ENCODE results near the gene ADAMTS3. TPM values are rescaled to one million over a fixed set of nuclear protein-coding genes. Genes with fewer than 3 reads are reported as not detected.
A peak's percentile ranks its signal among the peaks of the same experiment; 100 is the strongest.
"Not testable (repeated sequence)": the region's sequence is repeated elsewhere in the genome, so short reads cannot be mapped to it uniquely, and the experiment has no call there.

Gene ADAMTS3
- total RNA-seq, 1 donor from 2014 or later: 2.3 TPM

- peak; percentile 42 for ATAC-seq
- intact Hi-C loops (cut with DNase I): no loop called here
- no peak for DNase-seq (ENCODE audit: low spot score)
Observed at GRCh38 chr4:72555377-72555831, 13.6 kb downstream of the ADAMTS3 start.

- no peak for ATAC-seq
- intact Hi-C loops (cut with DNase I): no loop called here
- no peak for DNase-seq (ENCODE audit: low spot score)
Observed at GRCh38 chr4:72553540-72554337, 15.3 kb downstream of the ADAMTS3 start.

- no peak for DNase-seq (ENCODE audit: low spot score)
- intact Hi-C loops (cut with DNase I): no loop called here
- no peak for ATAC-seq
Observed at GRCh38 chr4:72552447-72552846, 16.6 kb downstream of the ADAMTS3 start.

GRCh38 chr4:72546456-72546855 is 22.6 kb downstream of the ADAMTS3 start:
- intact Hi-C loops (cut with DNase I): no loop called here
- DNase-seq (ENCODE audit: low spot score) (no peak), ATAC-seq (peak; percentile 48)

GRCh38 chr4:72540694-72541093 is 28.3 kb downstream of the ADAMTS3 start:
- intact Hi-C loops (cut with DNase I); DNase-seq (ENCODE audit: low spot score); ATAC-seq: not testable (repeated sequence)

GRCh38 chr4:72538006-72538405 is 31.0 kb downstream of the ADAMTS3 start:
- intact Hi-C loops (cut with DNase I): no loop called here
- DNase-seq (ENCODE audit: low spot score) (no peak), ATAC-seq (no peak)

- DNase-seq (ENCODE audit: low spot score) (no peak), ATAC-seq (no peak)
- intact Hi-C loops (cut with DNase I): no loop called here
Observed at GRCh38 chr4:72536443-72536842, 32.6 kb downstream of the ADAMTS3 start.

- ATAC-seq (no peak), DNase-seq (ENCODE audit: low spot score) (no peak)
- intact Hi-C loops (cut with DNase I): no loop called here
Observed at GRCh38 chr4:72531768-72532290, 37.2 kb downstream of the ADAMTS3 start.

GRCh38 chr4:72531322-72531721 is 37.7 kb downstream of the ADAMTS3 start:
- DNase-seq (ENCODE audit: low spot score): no peak
- no peak for ATAC-seq
- intact Hi-C loops (cut with DNase I): no loop called here

GRCh38 chr4:72529148-72529822 is 39.7 kb downstream of the ADAMTS3 start:
- no peak for ATAC-seq
- intact Hi-C loops (cut with DNase I): no loop called here
- no peak for DNase-seq (ENCODE audit: low spot score)

- DNase-seq (ENCODE audit: low spot score) (no peak), ATAC-seq (no peak)
- intact Hi-C loops (cut with DNase I): no loop called here
Observed at GRCh38 chr4:72527038-72527646, 41.9 kb downstream of the ADAMTS3 start.

- intact Hi-C loops (cut with DNase I): no loop called here
- DNase-seq (ENCODE audit: low spot score) (peak; percentile 71), ATAC-seq (peak; percentile 87)
Observed at GRCh38 chr4:72525938-72526337, 43.1 kb downstream of the ADAMTS3 start.

- intact Hi-C loops (cut with DNase I): no loop called here
- no peak for ATAC-seq
Observed at GRCh38 chr4:72522440-72522839, 46.6 kb downstream of the ADAMTS3 start.

GRCh38 chr4:72513227-72513626 is 55.8 kb downstream of the ADAMTS3 start:
- intact Hi-C loops (cut with DNase I): no loop called here
- no peak for DNase-seq (ENCODE audit: low spot score)
- no peak for ATAC-seq

More at GRCh38 chr4:72522440-72522839, 46.6 kb downstream of the ADAMTS3 start:
- DNase-seq (ENCODE audit: low spot score): no peak

- DNase-seq (ENCODE audit: low spot score): no peak
- intact Hi-C loops (cut with DNase I): no loop called here
- no peak for ATAC-seq
Observed at GRCh38 chr4:72507860-72508419, 61.1 kb downstream of the ADAMTS3 start.

GRCh38 chr4:72507167-72507566 is 61.9 kb downstream of the ADAMTS3 start:
- no peak for DNase-seq (ENCODE audit: low spot score)
- intact Hi-C loops (cut with DNase I): no loop called here
- ATAC-seq: no peak

- ATAC-seq (peak; percentile 65), DNase-seq (ENCODE audit: low spot score) (no peak)
- intact Hi-C loops (cut with DNase I): no loop called here
Observed at GRCh38 chr4:72505314-72505744, 63.7 kb downstream of the ADAMTS3 start.

GRCh38 chr4:72500214-72500613 is 68.8 kb downstream of the ADAMTS3 start:
- ATAC-seq (no peak), DNase-seq (ENCODE audit: low spot score) (no peak)
- intact Hi-C loops (cut with DNase I): no loop called here

GRCh38 chr4:72496119-72496518 is 72.9 kb downstream of the ADAMTS3 start:
- intact Hi-C loops (cut with DNase I): no loop called here
- ATAC-seq (no peak), DNase-seq (ENCODE audit: low spot score) (no peak)
